Stimulated activated CD4-positive, alpha-beta T cell treated with anti-CD3 and anti-CD28 coated beads, Interleukin-12 subunit alpha, Interleukin-12 subunit beta, amount 100 ng/mL, for 24 hours (primary cell): ENCODE measurements around the gene TRPM4.
A peak's percentile ranks its signal among the peaks of the same experiment; 100 is the strongest.
"Not testable (repeated sequence)": the region's sequence is repeated elsewhere in the genome, so short reads cannot be mapped to it uniquely, and the experiment has no call there.

ENCODE experiments used
- DNase-seq, 2 experiments: peaks; one replicate each; pipeline ENCODE4 v3.0.0-alpha.2; 2020; ENCODE audit warnings: low read depth in 2 of 2

Gene TRPM4

GRCh38 chr19:49190781-49191180 is 33.2 kb downstream of the TRPM4 start:
- no peak for DNase-seq

DNA sequence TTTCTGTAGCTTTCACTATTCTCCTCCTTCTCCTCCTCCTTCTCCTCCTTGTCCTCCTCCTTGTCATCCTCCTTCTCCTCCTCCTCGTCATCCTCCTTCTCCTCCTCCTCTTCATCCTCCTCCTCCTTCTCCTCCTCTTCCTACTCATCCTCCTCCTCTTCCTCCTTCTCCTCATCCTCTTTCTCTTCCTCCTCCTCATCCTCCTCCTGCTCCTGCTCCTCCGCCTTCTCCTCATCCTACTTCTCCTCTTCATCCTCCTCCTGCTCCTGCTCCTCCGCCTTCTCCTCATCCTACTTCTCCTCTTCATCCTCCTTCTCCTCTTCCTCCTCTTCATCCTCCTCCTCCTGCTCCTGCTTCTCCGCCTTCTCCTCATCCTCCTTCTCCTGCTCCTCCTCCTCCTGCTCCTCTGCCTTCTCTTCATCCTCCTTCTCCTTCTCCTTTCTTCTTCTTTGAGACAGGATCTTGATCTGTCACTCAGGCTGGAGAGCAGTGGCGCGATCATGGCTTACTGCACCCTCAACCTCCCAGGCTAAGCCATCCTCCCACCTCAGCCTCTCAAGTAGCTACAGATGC is 36.3 kb downstream of the TRPM4 start:
- no peak for DNase-seq

DNA sequence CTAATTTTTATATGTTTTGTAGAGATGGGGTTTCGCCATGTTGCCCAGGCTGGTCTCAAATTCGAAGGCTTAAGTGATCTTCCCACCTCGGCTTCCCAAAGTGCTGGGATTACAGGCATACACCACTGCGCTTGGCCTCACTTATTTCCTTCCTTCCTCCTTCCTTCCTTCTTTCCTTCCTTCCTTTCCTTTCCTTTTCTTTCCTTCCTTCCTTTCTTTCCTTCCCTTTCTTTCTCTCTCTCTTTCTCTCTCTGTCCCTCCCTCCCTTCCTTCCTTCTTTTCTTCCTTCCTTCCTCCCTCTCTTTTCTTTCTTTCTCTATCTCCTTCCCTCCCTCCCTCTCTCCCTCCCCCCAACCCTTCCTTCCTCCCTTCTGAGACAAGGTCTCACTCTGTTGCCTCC is 36.8 kb downstream of the TRPM4 start:
- DNase-seq, result no peak

DNA sequence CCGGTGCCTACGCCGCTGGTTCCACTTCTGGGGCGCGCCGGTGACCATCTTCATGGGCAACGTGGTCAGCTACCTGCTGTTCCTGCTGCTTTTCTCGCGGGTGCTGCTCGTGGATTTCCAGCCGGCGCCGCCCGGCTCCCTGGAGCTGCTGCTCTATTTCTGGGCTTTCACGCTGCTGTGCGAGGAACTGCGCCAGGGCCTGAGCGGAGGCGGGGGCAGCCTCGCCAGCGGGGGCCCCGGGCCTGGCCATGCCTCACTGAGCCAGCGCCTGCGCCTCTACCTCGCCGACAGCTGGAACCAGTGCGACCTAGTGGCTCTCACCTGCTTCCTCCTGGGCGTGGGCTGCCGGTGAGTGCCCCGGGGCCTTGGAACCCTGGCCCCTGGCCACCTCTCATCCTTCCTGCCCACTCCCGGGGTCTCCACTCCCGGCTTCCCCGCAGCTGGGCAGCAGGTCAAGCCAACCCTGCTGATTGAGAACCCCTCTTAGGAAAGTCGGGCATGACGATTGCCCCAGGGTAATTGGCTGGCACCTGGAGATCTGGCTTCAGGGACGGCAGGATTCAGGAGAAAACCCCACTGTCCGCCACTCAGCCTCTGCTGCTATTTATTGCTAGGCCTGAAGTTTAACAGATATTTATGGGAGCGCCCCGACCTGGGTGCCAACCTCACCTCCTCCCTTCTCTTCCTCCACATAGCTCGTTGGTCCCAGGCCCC is 39.1 kb downstream of the TRPM4 start:
- no peak for DNase-seq

DNA sequence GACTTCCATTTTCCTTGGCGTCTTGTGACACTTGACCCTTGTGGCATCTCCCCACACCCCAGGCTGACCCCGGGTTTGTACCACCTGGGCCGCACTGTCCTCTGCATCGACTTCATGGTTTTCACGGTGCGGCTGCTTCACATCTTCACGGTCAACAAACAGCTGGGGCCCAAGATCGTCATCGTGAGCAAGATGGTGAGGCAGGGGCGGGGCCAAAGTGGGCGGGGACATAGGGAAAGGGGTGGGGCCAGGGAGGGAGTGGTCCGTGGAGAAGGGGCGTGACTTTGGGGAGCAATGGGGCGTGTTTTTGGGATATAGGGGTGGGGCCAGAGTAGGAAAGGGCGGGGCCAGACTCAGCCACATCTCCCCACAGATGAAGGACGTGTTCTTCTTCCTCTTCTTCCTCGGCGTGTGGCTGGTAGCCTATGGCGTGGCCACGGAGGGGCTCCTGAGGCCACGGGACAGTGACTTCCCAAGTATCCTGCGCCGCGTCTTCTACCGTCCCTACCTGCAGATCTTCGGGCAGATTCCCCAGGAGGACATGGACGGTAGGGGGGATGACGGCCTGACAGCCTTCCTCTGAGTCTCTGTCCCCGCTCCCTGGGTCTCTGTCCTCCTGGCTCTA is 42.8 kb downstream of the TRPM4 start:
- no peak for DNase-seq

GRCh38 chr19:49201042-49201441 is 43.5 kb downstream of the TRPM4 start:
- DNase-seq, result no peak

- DNase-seq, result no peak
Measured at GRCh38 chr19:49205114-49205513, 47.5 kb downstream of the TRPM4 start.

GRCh38 chr19:49209502-49209901 is 51.9 kb downstream of the TRPM4 start:
- DNase-seq, result not testable (repeated sequence)

DNA sequence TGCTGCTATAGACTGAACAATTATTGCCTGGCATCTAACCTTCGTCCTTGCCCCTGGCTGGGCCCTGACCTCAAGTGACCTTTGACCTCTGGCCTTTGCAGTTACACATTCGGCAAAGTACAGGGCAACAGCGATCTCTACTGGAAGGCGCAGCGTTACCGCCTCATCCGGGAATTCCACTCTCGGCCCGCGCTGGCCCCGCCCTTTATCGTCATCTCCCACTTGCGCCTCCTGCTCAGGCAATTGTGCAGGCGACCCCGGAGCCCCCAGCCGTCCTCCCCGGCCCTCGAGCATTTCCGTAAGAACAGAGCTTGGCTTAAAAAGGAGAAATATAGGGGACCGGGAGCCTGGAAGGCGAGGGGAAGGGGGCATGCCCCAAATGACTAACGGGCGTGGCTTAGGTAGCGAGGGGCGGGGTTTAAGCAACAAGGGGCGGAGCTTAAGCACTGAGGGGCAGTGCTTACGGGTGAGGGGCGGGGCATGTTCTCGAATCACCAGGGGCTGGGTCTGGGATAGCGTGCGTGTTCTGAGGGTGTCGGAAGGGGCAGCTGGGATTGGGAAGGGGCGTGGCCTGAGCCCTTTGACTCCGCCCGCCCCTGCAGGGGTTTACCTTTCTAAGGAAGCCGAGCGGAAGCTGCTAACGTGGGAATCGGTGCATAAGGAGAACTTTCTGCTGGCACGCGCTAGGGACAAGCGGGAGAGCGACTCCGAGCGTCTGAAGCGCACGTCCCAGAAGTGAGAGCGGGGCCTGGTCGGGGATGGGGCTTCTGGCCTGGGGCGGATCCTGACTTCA is 52.7 kb downstream of the TRPM4 start:
- DNase-seq, result peak in 1 of 2 experiments; percentile 28

DNA sequence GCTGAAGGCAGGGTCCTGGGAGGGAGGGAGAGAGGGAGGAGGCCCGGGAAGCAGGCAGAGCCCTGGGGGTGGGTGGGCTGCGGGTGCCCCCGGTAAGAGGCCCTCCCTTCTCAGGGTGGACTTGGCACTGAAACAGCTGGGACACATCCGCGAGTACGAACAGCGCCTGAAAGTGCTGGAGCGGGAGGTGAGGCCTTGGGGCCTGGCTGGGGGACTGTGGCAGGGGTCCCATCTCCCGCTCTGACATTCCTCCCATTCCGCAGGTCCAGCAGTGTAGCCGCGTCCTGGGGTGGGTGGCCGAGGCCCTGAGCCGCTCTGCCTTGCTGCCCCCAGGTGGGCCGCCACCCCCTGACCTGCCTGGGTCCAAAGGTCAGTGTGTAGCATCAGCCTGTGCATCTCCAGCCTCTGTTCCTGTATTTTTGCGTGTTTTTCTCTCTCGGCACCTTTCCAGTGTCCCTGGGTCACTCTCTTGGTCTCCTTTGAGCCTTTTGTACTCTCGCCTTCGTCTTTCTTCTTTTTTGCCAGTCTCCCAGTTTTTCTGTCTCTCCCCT is 53.4 kb downstream of the TRPM4 start:
- no peak for DNase-seq

DNA sequence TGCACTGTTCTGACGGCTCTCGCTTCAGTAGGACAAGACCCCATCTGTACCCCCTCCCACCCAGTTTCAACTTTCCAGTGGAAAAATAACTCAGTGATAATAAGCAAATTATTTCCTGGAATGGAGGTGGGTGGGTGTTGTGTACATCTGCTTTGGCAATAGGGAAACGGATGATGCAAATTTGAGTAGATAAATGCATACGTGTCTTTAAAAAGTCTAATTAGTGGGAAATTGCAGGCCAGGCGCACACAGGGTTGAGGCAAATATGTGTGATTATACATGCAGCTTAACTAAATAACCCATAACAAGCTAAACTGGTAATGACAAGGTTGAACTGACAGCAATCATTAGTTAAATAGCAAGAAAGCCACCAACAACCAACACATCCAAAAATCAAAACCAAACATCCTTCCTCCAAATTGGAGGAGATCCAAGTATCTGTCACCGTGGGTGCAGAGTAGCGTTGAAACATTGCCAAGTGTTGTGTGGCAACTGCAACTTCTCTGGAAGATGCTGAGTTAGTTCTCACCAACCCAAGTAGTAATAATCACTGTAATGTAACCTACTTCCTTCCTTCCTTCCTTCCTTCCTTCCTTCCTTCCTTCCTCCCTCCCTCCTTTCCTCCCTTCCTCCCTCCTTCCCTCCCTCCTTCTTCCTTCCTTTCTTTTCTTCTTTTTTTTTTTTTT is 54.6 kb downstream of the TRPM4 start:
- DNase-seq, result no peak

DNA sequence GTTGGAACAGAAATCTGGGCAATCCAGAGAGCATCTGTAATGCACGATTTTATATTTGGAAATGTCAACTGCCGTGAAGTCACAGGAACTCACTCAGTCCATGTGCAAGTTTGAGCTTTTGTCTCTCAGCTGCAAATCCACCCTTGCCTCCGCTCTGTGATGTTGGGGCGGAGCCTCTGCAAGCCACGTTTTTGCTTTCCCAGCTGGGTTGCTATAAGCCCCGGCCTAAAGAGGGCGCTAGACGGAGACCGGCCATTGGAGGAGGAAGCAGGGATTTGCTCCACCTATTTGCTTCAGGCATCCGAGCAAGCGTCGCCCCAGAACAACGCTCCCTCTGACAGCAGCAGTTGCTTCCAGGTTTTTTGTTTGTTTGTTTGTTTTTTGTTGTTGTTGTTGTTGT is 56.2 kb downstream of the TRPM4 start:
- DNase-seq, result no peak

DNA sequence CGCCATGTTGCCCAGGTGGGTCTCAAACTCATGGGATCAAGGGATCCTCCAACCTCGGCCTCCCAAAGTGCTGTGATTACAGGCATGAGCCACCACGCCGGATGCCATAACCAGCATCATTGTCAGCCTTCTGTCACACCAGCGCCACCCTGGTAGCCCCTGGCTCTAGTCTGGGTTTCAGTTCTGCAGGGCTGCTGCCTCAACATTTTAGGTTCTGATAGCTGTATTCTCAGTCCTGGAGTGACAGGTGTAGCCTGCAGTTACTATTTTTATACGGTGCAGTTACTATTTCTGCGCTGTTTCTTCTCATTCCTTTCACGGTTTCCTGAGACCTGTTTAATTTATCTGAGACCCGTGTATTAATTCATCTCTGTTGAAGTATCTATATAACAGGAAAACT is 57.1 kb downstream of the TRPM4 start:
- DNase-seq, result no peak

DNA sequence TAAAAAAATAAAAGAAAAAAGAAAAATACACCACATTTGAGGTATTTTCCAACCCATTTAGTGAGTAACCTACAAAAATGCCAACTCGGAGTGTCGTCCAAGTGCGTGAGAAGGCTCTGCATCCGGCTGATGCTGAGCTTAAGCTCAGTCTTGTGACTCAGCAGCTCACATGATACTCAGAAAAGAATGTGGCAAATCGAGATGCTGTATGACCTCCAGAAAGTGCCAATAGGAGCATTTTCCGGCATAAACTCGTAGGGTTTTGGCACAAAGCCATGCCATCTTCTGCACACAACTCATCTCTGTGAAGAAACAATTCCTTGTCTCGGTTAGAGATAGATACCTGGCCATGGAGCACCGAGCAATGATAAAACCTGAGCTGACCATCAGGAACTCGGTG is 58.5 kb downstream of the TRPM4 start:
- no peak for DNase-seq

GRCh38 chr19:49217382-49217781 is 59.8 kb downstream of the TRPM4 start:
- no peak for DNase-seq

- DNase-seq, result no peak
Measured at GRCh38 chr19:49222011-49222410, 64.4 kb downstream of the TRPM4 start.

- DNase-seq, result no peak
Measured at GRCh38 chr19:49222528-49222927, 64.9 kb downstream of the TRPM4 start.

- DNase-seq, result no peak
Measured at GRCh38 chr19:49223472-49223871, 65.9 kb downstream of the TRPM4 start.

GRCh38 chr19:49224441-49224840 is 66.8 kb downstream of the TRPM4 start:
- DNase-seq, result not testable (repeated sequence)

DNA sequence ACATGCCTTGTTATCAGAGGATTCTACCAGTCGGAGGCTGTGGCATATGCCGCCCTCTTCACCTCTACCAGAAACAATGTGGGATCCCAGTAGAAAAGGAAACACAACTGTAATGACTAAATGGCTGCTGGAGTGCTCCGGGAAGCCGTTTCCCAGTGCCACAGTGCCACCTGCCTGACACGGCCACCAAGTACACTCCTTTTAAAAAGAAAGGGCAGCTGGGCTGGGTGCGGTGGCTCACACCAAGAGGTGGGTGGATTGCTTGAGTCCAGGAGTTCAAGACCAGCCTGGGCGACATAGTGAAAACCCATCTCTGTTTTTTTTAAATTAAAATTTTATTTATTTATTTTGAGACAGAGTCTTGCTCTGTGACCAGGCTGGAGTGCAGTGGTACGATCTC is 67.3 kb downstream of the TRPM4 start:
- DNase-seq, result peak in 1 of 2 experiments; percentile 41

DNA sequence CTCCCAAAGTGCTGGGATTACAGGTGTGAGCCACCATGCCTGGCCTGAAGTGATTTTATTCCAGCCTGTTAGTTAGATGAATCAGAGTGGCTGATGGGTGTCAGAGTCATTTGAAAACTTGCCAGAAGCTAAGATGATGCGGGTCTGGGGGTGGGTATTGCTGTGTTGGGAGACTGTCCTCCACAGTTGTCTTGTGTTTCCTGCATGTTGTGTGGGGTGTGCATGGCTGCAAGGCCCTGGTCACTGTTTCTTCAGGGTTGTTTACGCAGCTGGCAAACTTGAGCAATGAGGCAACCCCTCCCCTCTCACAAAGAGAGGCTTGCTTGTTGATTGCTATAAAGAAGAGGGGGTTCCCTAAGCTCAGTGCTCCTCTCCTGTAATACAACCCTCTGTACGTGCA is 71.8 kb downstream of the TRPM4 start:
- DNase-seq, result no peak

DNA sequence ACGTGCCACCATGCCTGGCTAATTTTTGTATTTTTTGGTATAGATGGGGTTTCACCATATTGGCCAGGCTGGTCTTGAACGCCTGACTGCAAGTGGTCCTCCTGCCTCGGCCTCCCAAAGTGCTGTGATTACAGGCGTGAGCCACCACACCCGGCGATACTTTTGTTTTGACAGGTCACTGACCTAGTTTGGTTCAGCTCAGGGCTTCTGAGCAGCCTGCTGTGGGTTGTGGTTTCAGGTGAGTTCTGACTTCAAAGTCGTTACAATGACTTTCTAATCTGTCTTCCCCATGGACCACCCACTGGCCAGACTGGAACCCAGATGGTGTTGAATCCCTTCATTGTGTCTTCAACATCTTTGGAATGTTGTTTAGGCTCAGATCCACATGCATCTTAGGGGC is 73.8 kb downstream of the TRPM4 start:
- DNase-seq, result no peak
